ENCODE data around the gene ACOT11.

- no peak for TF ChIP-seq ZNF426 (tag by site-specific recombination; IDR thresholded peaks at IDR 0.05)
- TF ChIP-seq, protein P1, sequence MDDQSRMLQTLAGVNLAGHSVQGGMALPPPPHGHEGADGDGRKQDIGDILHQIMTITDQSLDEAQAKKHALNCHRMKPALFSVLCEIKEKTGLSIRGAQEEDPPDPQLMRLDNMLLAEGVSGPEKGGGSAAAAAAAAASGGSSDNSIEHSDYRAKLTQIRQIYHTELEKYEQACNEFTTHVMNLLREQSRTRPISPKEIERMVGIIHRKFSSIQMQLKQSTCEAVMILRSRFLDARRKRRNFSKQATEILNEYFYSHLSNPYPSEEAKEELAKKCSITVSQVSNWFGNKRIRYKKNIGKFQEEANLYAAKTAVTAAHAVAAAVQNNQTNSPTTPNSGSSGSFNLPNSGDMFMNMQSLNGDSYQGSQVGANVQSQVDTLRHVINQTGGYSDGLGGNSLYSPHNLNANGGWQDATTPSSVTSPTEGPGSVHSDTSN (CRISPR knock-in tag; IDR thresholded peaks at IDR 0.05): no peak
- TF ChIP-seq, protein P2, sequence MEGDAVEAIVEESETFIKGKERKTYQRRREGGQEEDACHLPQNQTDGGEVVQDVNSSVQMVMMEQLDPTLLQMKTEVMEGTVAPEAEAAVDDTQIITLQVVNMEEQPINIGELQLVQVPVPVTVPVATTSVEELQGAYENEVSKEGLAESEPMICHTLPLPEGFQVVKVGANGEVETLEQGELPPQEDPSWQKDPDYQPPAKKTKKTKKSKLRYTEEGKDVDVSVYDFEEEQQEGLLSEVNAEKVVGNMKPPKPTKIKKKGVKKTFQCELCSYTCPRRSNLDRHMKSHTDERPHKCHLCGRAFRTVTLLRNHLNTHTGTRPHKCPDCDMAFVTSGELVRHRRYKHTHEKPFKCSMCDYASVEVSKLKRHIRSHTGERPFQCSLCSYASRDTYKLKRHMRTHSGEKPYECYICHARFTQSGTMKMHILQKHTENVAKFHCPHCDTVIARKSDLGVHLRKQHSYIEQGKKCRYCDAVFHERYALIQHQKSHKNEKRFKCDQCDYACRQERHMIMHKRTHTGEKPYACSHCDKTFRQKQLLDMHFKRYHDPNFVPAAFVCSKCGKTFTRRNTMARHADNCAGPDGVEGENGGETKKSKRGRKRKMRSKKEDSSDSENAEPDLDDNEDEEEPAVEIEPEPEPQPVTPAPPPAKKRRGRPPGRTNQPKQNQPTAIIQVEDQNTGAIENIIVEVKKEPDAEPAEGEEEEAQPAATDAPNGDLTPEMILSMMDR (tag by site-specific recombination; IDR thresholded peaks at IDR 0.05): no peak
- no peak for TF ChIP-seq ZNF211 (tag by site-specific recombination; IDR thresholded peaks at IDR 0.05; ENCODE audit: low read depth)
- no peak for TF ChIP-seq ZSCAN30 (tag by site-specific recombination; IDR thresholded peaks at IDR 0.05)
- TF ChIP-seq ZNF629 (tag by site-specific recombination; IDR thresholded peaks at IDR 0.05): no peak
These were observed 45.6 kb downstream of the ACOT11 start for GRCh38 chr1:54593571-54594160.
